Measurements from ENCODE around the gene TF.
"Not testable (repeated sequence)": the region's sequence is repeated elsewhere in the genome, so short reads cannot be mapped to it uniquely, and the experiment has no call there.

TF gene

GRCh38 chr3:133713347-133713746, 32.8 kb upstream of the TF start:
- H3K4me1 ChIP-seq (ENCODE audit: control insufficient read depth, insufficient read depth, low read length) = no peaks in the 10 kb centered on the region
- H3K36me3 ChIP-seq (ENCODE audit: control insufficient read depth, insufficient read depth, low read length) = no peaks in the 10 kb centered on the region

DNA sequence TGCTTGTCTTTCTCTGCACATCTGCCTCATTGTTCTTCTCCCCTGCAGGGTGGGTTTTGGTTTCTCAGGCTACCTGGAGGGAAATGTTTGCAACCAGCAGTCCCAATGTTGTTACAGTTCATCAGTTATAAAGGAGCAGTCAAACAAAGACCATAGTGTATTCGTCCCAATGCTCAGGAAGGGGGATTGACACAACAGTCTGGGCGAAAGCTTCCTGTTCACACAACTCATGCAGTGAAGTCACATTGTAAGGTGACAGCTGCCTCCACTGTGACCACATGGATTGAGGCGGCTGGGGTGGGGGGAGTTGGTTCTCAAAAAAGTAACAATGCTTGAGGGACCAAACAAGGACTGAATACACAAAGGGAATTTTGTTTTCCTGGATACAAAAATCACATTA, 28.8 kb upstream of the TF start:
- H3K4me1 ChIP-seq (ENCODE audit: control insufficient read depth, insufficient read depth, low read length) = no peaks in the 10 kb centered on the region
- H3K4me3 ChIP-seq (ENCODE audit: low read depth, low read length) = no peak overlapping the region
- H3K27me3 ChIP-seq (ENCODE audit: control insufficient read depth, insufficient read depth, low read length) = no peaks in the 10 kb centered on the region
- H3K9me3 ChIP-seq (ENCODE audit: control insufficient read depth, insufficient read depth, low read length) = no peaks in the 10 kb centered on the region
- no peak overlapping the region for H3K9ac ChIP-seq (ENCODE audit: low read depth, low read length)
- no peaks in the 10 kb centered on the region for H3K36me3 ChIP-seq (ENCODE audit: control insufficient read depth, insufficient read depth, low read length)

More at GRCh38 chr3:133713347-133713746, 32.8 kb upstream of the TF start:
- Histone ChIP-seq H3K27me3 (ENCODE audit: control insufficient read depth, insufficient read depth, low read length) (no peaks in the 10 kb centered on the region), H3K9ac (ENCODE audit: low read depth, low read length) (no peak overlapping the region), H3K9me3 (ENCODE audit: control insufficient read depth, insufficient read depth, low read length) (no peaks in the 10 kb centered on the region), H3K4me3 (ENCODE audit: low read depth, low read length) (no peak overlapping the region)

- no peaks in the 10 kb centered on the region for H3K36me3 ChIP-seq (ENCODE audit: control insufficient read depth, insufficient read depth, low read length)
- H3K9me3 ChIP-seq (ENCODE audit: control insufficient read depth, insufficient read depth, low read length) = no peaks in the 10 kb centered on the region
- no peaks in the 10 kb centered on the region for H3K27me3 ChIP-seq (ENCODE audit: control insufficient read depth, insufficient read depth, low read length)
- H3K4me3 ChIP-seq (ENCODE audit: low read depth, low read length) = no peak overlapping the region
- H3K4me1 ChIP-seq (ENCODE audit: control insufficient read depth, insufficient read depth, low read length) = no peaks in the 10 kb centered on the region
- no peak overlapping the region for H3K9ac ChIP-seq (ENCODE audit: low read depth, low read length)
Observed at GRCh38 chr3:133722935-133723334, 23.3 kb upstream of the TF start.

- H3K27me3 ChIP-seq (ENCODE audit: control insufficient read depth, insufficient read depth, low read length) = no peaks in the 10 kb centered on the region
- H3K4me1 ChIP-seq (ENCODE audit: control insufficient read depth, insufficient read depth, low read length) = no peaks in the 10 kb centered on the region
- H3K36me3 ChIP-seq (ENCODE audit: control insufficient read depth, insufficient read depth, low read length) = no peaks in the 10 kb centered on the region
- no peak overlapping the region for H3K4me3 ChIP-seq (ENCODE audit: low read depth, low read length)
- H3K9me3 ChIP-seq (ENCODE audit: control insufficient read depth, insufficient read depth, low read length) = no peaks in the 10 kb centered on the region
- no peak overlapping the region for H3K9ac ChIP-seq (ENCODE audit: low read depth, low read length)
Observed at GRCh38 chr3:133730993-133731392, 15.2 kb upstream of the TF start.

GRCh38 chr3:133732231-133732630, 14.0 kb upstream of the TF start:
- not testable (repeated sequence) for H3K36me3 ChIP-seq (ENCODE audit: control insufficient read depth, insufficient read depth, low read length); H3K9me3 ChIP-seq (ENCODE audit: control insufficient read depth, insufficient read depth, low read length); H3K4me1 ChIP-seq (ENCODE audit: control insufficient read depth, insufficient read depth, low read length); H3K27me3 ChIP-seq (ENCODE audit: control insufficient read depth, insufficient read depth, low read length); H3K4me3 ChIP-seq (ENCODE audit: low read depth, low read length); H3K9ac ChIP-seq (ENCODE audit: low read depth, low read length)

DNA sequence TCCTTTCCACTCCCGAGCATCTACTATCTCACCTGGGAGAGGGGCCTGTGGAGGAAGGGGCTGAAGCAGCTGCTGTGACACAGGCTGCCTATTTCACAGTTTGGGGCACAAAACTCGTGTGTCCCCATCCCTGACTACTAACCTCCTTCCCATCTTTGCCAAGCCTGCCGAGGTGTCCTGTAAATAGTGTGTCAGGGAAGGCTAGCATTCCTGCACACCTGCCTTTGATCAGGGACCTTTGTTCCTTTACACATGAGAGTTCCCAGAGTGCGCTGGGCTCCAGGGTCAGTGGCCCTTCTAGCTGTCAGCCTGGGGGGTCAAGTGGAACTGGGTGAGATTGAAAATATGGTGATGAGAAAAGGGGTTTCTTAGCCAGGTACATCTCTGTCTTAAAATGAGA, 13.0 kb upstream of the TF start:
- Histone ChIP-seq H3K36me3 (ENCODE audit: control insufficient read depth, insufficient read depth, low read length) (no peaks in the 10 kb centered on the region), H3K9ac (ENCODE audit: low read depth, low read length) (no peak overlapping the region), H3K9me3 (ENCODE audit: control insufficient read depth, insufficient read depth, low read length) (no peaks in the 10 kb centered on the region)

DNA sequence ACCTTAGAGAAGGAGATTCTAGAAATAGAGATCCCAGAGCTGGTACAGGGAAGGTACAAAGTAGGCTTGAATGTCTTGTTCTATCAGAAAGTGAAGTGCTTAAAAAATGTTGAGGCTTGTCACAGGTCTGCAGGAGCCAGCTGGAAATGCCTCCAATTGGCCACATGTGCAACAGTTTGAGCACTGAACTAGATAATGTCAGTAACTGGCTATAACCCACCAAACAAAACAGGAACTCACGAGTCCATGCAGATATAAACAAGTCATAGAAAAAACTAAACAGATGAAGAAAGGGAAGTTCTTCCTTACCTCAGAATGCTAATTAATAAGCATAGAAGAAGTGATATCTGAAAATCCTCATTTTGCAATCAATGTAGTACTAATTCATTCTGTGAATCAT, 11.9 kb upstream of the TF start:
- Histone ChIP-seq H3K9ac (ENCODE audit: low read depth, low read length) (no peak overlapping the region), H3K36me3 (ENCODE audit: control insufficient read depth, insufficient read depth, low read length) (no peaks in the 10 kb centered on the region), H3K4me3 (ENCODE audit: low read depth, low read length) (no peak overlapping the region), H3K4me1 (ENCODE audit: control insufficient read depth, insufficient read depth, low read length) (no peaks in the 10 kb centered on the region), H3K9me3 (ENCODE audit: control insufficient read depth, insufficient read depth, low read length) (no peaks in the 10 kb centered on the region), H3K27me3 (ENCODE audit: control insufficient read depth, insufficient read depth, low read length) (no peaks in the 10 kb centered on the region)

More for the DNA sequence above, 13.0 kb upstream of the TF start:
- Histone ChIP-seq H3K4me3 (ENCODE audit: low read depth, low read length) (no peak overlapping the region), H3K4me1 (ENCODE audit: control insufficient read depth, insufficient read depth, low read length) (no peaks in the 10 kb centered on the region), H3K27me3 (ENCODE audit: control insufficient read depth, insufficient read depth, low read length) (no peaks in the 10 kb centered on the region)

DNA sequence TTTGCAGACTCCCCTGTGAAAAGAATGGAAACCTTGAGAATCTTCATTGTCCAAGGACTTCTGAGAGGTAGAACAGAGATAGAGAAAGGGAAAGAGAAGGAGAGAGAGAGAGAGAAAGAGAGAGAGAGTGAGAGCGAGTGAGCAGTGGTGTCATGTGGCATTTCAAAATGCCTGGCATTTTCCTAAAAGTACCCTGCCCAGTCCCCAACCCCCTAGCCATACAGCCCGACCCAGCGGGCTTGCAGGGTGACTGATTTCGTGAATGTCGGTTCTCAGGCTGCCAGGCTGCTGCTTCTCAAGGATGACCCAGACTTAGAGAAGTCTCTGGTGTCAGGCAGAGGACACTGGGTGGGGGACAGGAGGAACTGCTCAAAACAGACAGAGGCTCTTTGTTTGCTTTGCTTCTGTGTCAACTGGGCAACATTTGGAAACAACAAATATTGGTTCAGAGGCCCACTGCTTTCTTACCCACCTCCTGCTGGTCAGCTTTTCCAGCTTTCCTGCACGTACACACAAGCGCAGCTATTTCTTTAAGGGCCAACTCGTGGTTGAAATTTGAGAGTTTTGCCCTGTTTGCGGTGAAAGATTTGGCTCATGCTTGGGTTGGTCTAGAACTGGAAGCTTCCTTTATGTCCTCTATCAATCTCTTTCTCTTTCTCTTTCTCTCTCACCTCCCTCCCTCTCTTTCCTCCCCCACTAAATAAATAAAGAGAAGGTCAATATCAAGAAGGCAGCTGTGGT, 3.7 kb upstream of the TF start:
- H3K9ac ChIP-seq (ENCODE audit: low read depth, low read length) = no peak overlapping the region

DNA sequence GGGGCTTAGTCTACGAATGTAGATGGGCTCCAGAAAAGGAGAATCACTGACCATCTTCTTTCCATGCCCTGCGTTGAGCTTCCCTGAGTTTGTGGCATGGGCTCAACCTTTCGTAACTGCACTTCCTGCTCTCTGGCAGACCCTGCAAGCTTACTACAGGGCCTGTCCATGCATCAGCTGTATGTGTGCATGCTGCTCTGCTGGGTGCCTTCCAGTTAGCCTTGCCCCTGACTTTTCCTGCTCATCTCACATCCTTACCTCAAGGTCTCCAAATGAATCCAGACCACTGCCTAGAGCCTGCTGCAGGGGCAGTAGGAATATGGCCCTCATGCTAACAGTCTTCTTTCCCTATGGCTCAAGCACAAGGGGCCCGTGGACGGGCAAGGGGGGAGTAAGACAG, 2.0 kb upstream of the TF start:
- Histone ChIP-seq H3K9ac (ENCODE audit: low read depth, low read length) (no peak overlapping the region), H3K36me3 (ENCODE audit: control insufficient read depth, insufficient read depth, low read length) (no peaks in the 10 kb centered on the region)

More for the DNA sequence above, 3.7 kb upstream of the TF start:
- Histone ChIP-seq H3K36me3 (ENCODE audit: control insufficient read depth, insufficient read depth, low read length) (no peaks in the 10 kb centered on the region), H3K4me3 (ENCODE audit: low read depth, low read length) (no peak overlapping the region), H3K9me3 (ENCODE audit: control insufficient read depth, insufficient read depth, low read length) (no peaks in the 10 kb centered on the region), H3K4me1 (ENCODE audit: control insufficient read depth, insufficient read depth, low read length) (no peaks in the 10 kb centered on the region), H3K27me3 (ENCODE audit: control insufficient read depth, insufficient read depth, low read length) (peaks cover 2% of the 10 kb centered on the region)

DNA sequence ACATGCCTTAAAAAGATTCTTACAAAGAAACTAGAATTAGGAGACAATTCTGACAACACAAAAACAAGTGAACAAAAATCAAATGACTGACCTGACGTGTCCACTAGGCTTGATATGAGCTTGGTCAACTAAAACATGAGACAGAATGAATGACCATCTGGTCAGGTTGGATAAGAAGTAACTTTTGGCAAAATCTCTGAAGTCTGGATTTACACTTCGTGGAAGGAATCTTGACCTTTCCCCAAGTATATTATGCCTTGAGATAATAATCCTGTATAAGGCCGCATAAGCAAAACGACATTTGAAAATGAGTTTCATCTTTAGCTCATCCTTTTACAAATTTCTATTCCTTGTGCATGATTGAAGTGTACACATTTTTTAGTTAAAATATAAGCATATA, 1.1 kb upstream of the TF start:
- Histone ChIP-seq H3K4me1 (ENCODE audit: control insufficient read depth, insufficient read depth, low read length) (no peaks in the 10 kb centered on the region), H3K27me3 (ENCODE audit: control insufficient read depth, insufficient read depth, low read length) (peaks cover 2% of the 10 kb centered on the region), H3K36me3 (ENCODE audit: control insufficient read depth, insufficient read depth, low read length) (no peaks in the 10 kb centered on the region), H3K9ac (ENCODE audit: low read depth, low read length) (no peak overlapping the region), H3K4me3 (ENCODE audit: low read depth, low read length) (no peak overlapping the region), H3K9me3 (ENCODE audit: control insufficient read depth, insufficient read depth, low read length) (no peaks in the 10 kb centered on the region)

More for the DNA sequence above, 2.0 kb upstream of the TF start:
- H3K9me3 ChIP-seq (ENCODE audit: control insufficient read depth, insufficient read depth, low read length) = no peaks in the 10 kb centered on the region
- H3K4me3 ChIP-seq (ENCODE audit: low read depth, low read length) = no peak overlapping the region
- H3K27me3 ChIP-seq (ENCODE audit: control insufficient read depth, insufficient read depth, low read length) = peaks cover 2% of the 10 kb centered on the region
- no peaks in the 10 kb centered on the region for H3K4me1 ChIP-seq (ENCODE audit: control insufficient read depth, insufficient read depth, low read length)

DNA sequence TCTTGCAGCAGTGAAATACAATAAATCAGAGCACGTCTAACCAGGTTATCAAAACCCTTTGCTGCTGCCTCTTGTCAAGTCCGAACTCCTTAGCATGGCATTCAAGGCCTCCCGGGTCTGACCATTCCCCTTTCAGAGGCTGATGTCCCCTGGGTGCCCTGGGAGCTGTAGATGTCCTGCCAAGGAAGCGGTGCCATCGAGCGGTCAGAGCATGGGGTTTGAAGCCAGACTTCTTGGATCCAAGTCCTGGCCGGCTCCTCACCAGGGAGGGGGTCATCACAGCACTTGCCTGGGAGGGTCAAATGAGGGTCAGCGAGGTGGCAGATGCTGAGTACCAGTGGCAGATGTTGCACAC, 496 bp downstream of the TF start:
- H3K4me3 ChIP-seq (ENCODE audit: low read depth, low read length) = no peak overlapping the region
- H3K9me3 ChIP-seq (ENCODE audit: control insufficient read depth, insufficient read depth, low read length) = no peaks in the 10 kb centered on the region
- peaks cover 2% of the 10 kb centered on the region for H3K27me3 ChIP-seq (ENCODE audit: control insufficient read depth, insufficient read depth, low read length)
- no peak overlapping the region for H3K9ac ChIP-seq (ENCODE audit: low read depth, low read length)
- H3K36me3 ChIP-seq (ENCODE audit: control insufficient read depth, insufficient read depth, low read length) = no peaks in the 10 kb centered on the region
- no peaks in the 10 kb centered on the region for H3K4me1 ChIP-seq (ENCODE audit: control insufficient read depth, insufficient read depth, low read length)

GRCh38 chr3:133747373-133747772, 1.2 kb downstream of the TF start:
- no peak overlapping the region for H3K4me3 ChIP-seq (ENCODE audit: low read depth, low read length)
- H3K27me3 ChIP-seq (ENCODE audit: control insufficient read depth, insufficient read depth, low read length) = peaks cover 2% of the 10 kb centered on the region
- no peaks in the 10 kb centered on the region for H3K9me3 ChIP-seq (ENCODE audit: control insufficient read depth, insufficient read depth, low read length)
- H3K36me3 ChIP-seq (ENCODE audit: control insufficient read depth, insufficient read depth, low read length) = no peaks in the 10 kb centered on the region
- no peak overlapping the region for H3K9ac ChIP-seq (ENCODE audit: low read depth, low read length)
- no peaks in the 10 kb centered on the region for H3K4me1 ChIP-seq (ENCODE audit: control insufficient read depth, insufficient read depth, low read length)
